HG02571 (cell line): ENCODE measurements around the gene NRXN3.

Source experiments
- ATAC-seq: cut with Tn5 transposase; IDR thresholded peaks from one replicate; pipeline ENCODE4 v1.9.1; 2021; ENCODE audit warnings: mild to moderate bottlenecking, moderate library complexity; ENCODE audit not compliant: unreplicated experiment

Gene NRXN3

GRCh38 chr14:79265366-79265946, 1095.3 kb downstream of the NRXN3 start:
- no peak for ATAC-seq

GRCh38 chr14:79270361-79270760, 1100.2 kb downstream of the NRXN3 start:
- no peak for ATAC-seq

GRCh38 chr14:79271122-79271521, 1100.9 kb downstream of the NRXN3 start:
- ATAC-seq = no peak

GRCh38 chr14:79274641-79275291, 1104.6 kb downstream of the NRXN3 start:
- ATAC-seq = no peak

- no peak for ATAC-seq
Observed at GRCh38 chr14:79275292-79275655, 1105.1 kb downstream of the NRXN3 start.

GRCh38 chr14:79278286-79278797, 1108.2 kb downstream of the NRXN3 start:
- no peak for ATAC-seq

GRCh38 chr14:79278798-79279644, 1108.8 kb downstream of the NRXN3 start:
- ATAC-seq = no peak

- no peak for ATAC-seq
Observed at GRCh38 chr14:79279645-79280597, 1109.7 kb downstream of the NRXN3 start.

- no peak for ATAC-seq
Observed at GRCh38 chr14:79281244-79282152, 1111.3 kb downstream of the NRXN3 start.

GRCh38 chr14:79284621-79285020, 1114.4 kb downstream of the NRXN3 start:
- ATAC-seq = no peak

- no peak for ATAC-seq
Observed at GRCh38 chr14:79285263-79285662, 1115.1 kb downstream of the NRXN3 start.

GRCh38 chr14:79287976-79288375, 1117.8 kb downstream of the NRXN3 start:
- ATAC-seq = no peak

- no peak for ATAC-seq
Observed at GRCh38 chr14:79293482-79294177, 1123.5 kb downstream of the NRXN3 start.

- no peak for ATAC-seq
Observed at GRCh38 chr14:79294499-79294898, 1124.3 kb downstream of the NRXN3 start.

- no peak for ATAC-seq
Observed at GRCh38 chr14:79295385-79295784, 1125.2 kb downstream of the NRXN3 start.

- no peak for ATAC-seq
Observed at GRCh38 chr14:79298373-79298772, 1128.2 kb downstream of the NRXN3 start.

GRCh38 chr14:79299162-79299561, 1129.0 kb downstream of the NRXN3 start:
- no peak for ATAC-seq

- ATAC-seq = no peak
Observed at GRCh38 chr14:79304279-79304678, 1134.1 kb downstream of the NRXN3 start.

- ATAC-seq = no peak
Observed at GRCh38 chr14:79306546-79306945, 1136.4 kb downstream of the NRXN3 start.
